ENCODE measurements around the gene MAP3K10.
"Not testable (repeated sequence)": the region's sequence is repeated elsewhere in the genome, so short reads cannot be mapped to it uniquely, and the experiment has no call there.

Gene MAP3K10

DNA sequence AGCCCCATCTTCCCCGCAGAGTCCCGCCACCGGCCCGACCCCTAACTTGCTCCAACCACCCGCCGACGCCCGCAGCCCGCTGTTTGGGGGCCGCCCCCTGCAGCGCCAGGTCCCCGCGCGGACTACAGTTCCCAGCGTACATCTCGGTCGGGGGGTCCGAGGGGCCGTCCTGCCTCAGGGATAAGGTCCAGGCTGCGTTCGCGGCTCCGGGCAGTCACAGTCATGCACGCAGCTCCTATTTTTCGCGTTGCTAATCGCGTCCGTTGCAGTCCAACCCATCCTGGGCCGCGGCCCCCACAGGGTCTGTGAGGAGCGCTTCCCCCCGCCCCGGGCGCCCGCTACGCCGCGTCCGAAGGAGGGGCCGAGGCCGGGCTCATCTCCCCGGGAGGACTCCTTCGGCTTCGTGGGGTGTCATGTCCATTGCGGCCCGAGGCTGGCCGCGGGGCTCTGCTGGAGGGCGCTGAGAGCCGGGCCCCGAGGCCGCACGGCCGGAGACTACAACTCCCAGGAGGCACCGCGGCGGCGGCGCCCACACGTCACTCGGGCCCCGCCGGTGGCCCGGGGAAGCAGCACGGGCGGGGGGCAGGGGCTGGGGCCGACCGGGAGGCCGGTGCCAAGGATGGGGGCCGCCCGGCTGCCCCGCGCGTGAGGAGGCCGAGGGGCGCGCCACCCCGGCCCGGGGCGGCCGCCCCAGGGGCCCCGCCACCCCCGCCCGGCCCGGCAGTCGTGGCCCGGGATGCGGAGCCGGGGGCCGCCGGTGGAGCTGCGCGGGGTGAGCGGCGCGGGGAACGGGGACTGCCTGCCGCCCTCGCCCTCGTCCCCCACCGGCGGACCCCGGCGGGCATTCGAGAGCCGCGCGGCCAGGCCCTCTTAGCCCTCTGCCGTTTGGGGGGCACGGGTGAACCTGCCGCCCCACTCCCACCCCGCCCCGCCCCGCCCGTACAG lies at the start of gene MAP3K10:
TSS of gene MAP3K10 (plus strand) at position 536 of the 945 bp plus-strand sequence. CDS start 606 bp downstream, outside the sequence.
- DNase-seq (ENCODE audit: low read depth in 2 of 2) = peak; percentile 69 to 76

DNA sequence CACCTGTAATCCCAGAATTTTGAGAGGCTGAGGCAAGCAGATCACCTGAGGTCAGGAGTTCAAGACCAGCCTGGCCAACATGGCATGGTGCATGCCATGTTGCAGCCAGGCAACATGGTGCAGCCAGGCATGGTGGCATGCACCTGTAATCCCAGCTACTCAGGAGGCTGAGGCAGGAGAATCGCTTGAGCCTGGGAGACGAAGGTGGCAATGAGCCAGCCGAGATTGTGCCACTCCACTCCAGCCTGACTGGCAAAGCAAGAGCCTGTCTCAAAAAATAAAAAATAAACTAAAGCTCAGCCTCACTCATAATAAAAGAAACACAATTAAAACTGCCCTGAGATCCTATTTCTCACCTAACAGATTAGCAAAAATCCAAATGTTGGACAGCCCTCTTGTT lies 49.7 kb upstream of the MAP3K10 start:
- DNase-seq (ENCODE audit: low read depth in 2 of 2) = no peak

DNA sequence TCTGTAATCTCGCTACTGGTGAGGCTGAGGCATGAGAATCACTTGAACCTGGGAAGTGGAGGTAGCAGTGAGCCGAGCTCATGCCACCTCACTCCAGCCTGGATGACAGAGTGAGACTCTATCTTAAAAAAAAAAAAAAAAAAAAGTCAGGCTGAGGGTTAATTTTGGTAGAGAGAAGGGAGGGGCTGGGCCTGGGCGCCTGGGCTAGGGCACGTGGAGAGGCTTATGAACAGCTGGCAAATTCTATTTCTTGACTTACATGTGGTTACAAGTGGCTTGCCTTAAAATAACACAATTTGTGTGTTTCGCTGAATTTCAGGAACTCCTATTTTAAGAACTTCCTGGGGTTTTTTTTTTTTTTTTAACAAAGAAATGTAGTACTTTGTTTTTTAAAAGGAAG lies 47.6 kb upstream of the MAP3K10 start:
- DNase-seq (ENCODE audit: low read depth in 2 of 2) = peak in 1 of 2 donors; percentile 19

DNA sequence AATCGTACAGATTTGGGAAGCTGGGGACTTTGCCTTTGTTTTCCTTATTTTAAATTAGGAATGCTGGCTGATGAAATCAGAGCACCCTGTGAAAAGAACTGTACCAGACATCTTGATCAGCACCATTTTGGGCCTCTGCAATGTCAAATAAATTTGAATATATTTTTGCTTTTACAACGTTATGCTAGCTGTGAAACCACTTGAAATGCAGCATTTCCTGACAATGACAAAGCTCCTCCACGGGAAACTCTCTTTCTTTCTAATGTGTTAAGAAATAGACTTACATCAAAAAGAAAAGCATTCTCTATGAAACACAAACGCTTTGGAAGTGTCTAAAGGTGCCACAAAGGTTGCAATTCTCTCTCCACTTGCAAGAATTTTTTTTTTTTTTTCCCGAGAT lies 47.1 kb upstream of the MAP3K10 start:
- no peak for DNase-seq (ENCODE audit: low read depth in 2 of 2)

DNA sequence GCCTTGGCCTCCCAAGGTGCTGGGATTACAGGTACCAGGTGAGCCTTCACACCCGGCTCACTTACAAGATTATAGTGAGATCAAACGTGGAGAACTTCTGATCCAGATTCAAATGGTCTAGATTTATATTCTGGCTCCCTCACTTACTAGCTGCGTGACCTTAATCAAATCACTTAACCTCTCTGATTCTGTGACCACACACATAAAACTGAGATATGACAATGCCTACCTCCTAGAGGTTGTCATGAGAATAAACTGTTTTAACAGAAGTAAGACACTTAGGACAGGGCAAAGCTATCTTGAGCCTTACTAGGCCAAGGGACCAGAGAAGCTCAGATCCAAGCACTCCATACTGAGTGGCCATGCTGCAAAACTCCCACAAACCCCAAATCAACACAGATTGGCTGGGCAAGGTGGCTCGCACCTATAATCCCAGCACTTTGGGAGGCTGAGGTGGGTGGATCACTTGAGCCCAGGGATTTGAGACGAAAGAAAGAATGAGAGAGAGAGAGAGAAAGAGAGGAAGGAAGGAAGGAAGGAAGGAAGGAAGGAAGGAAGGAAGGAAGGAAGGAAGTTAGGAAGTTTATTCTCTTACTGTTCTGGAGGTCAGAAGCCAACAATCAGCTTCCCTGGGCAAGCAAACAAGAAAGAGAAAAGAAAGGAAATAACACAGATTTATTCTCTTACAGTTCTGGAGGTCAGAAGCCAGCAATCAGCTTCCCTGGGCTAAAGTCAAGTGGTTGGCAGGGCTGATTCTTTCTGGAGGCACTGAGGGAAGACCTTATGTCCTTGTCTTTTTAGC lies 46.1 kb upstream of the MAP3K10 start:
- DNase-seq (ENCODE audit: low read depth in 2 of 2) = no peak

DNA sequence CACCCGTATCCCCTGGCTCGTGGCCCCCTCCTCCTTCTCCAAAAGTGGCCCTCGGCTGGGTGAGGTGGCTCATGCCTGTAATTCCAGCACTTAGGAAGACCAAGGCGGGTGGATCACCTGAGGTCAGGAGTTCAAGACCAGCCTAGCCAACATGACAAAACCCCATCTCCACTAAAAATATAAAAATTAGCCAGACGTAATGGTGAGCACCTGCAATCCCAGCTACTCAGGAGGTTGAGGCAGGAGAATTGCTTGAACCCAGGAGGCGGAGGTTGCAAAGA lies 45.5 kb upstream of the MAP3K10 start:
- DNase-seq (ENCODE audit: low read depth in 2 of 2) = not testable (repeated sequence)

DNA sequence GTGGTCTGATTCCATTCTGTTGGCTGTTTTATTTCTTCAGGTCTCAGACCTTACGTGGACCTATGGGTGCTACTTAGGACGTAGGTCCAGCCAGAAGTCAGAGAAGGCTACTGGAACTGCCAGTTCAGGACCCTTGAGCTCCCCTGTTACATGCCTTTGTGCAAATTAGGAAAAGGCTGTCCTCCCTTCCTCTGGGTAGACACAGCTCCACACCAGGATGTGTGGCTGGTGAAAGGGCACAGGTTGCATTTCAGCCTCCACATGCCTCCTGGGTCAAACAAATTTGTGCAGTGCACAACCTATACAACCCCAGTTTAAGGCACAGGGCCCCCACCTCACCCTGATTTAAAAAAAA lies 43.9 kb upstream of the MAP3K10 start:
- DNase-seq (ENCODE audit: low read depth in 2 of 2) = no peak

DNA sequence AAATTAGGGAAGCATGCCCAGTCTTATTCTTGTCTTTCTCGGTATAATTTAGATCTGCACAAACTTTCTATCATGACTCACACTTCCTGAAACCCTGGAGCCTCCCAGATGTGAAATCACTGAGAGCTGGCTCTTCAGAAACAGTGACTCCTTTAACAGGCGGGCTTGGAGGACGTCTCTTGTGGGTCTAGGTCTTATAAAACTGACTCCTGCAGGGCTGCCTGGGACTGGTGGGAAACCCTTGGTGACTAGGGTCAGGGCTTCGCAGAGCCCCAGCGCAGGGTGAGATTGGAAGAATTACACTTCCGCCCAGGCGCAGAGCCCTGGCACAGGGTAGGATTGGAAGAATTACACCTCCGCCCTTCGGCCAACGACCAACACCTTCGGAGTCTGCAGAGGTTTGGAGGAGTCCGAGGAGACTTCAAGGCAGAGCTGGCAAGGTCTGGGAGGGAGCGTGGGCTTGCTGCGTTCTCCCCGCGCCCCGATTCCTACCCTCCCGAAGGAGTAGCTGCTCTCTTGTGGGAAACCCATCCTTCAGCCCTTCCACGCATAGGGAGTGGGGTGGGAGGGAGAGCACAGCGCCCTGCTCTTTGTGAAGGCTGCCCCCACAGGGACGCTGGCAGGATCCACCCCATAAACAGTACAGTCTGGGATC lies 43.4 kb upstream of the MAP3K10 start:
- DNase-seq (ENCODE audit: low read depth in 2 of 2) = no peak

DNA sequence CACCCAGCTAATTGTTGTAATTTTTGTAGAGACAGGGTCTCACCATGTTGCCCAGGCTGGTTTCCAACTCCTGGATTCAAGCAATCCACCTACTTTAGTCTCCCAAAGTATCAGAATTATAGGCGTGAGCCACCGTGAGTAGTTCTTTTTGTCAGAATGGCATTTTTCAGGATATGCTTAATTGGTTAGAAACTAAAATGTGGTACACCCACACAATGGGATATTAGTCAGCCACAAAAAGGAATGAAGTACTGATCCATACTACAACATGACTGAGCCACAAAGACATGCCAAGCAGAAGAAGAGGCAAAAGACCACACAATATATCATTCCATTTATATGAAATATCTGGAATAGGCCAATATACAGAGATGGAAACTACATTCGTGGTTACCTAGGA lies 41.7 kb upstream of the MAP3K10 start:
- no peak for DNase-seq (ENCODE audit: low read depth in 2 of 2)

DNA sequence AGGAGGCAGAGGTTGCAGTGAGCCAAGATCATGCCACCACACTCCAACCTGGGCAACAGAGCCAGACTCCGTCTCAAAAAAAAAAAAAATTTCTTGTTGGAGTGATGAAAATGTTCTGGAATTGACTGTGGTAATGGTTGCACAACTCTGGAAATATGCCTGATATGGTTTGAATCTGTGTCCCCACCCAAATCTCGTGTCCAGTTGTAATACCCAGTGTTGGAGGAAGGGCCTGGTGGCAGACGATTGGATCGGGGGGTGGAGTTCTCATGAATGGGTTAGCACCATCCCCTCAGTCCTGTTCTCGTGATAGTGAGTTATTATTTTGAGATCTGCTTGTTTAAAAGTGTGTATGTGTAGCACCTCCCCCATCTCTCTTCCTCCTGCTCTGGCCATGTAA lies 41.1 kb upstream of the MAP3K10 start:
- no peak for DNase-seq (ENCODE audit: low read depth in 2 of 2)

DNA sequence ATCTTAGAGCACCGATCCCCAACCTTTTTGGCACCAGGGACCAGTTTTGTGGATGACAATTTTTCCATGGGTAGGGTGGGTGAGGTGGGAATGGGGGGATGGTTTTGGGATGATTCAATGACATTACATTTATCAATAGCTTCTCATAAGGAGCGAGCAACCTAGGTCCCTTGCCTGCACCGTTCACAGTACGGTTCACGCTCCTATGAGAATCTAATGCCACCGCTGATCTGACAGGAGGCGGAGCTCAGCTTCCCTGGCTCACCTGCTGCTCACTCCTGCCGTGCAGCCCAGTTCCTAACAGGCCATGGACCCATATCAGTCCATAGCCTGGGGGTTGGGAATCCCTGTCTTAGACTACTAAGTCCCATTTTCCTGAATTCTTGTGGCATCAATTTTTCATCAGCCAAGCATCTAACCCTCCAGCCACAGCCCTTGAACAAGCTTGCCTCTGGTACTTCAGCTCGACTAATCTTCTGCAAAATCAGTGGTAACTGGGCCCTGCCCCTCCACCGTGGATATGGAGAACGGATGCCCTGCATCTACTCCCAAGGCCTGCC lies 37.0 kb upstream of the MAP3K10 start:
- no peak for DNase-seq (ENCODE audit: low read depth in 2 of 2)

DNA sequence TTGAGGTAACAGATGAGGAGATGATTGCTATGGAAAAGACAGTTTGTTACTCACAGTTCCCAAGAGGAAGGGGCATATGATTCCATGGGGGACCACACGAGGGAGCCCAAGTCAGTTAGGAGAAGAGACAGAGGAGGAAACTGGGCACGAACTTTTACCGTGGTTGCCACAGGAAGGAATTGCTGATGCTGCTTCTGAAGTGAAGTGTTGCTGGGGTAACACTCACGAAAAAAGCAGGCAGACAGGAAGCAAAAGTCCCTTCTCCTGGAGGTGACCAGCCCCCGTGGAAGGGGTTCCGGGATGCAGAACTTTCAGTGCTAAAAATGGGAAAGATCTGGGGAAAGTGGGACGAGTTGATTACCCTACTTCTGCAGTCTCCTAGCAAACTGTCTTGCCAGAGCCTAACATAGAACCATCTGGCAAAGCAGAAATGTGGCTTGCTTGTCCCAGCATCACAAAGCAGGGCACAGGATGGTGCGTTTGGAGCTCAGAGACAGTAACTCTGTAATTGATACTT lies 35.4 kb upstream of the MAP3K10 start:
- no peak for DNase-seq (ENCODE audit: low read depth in 2 of 2)

DNA sequence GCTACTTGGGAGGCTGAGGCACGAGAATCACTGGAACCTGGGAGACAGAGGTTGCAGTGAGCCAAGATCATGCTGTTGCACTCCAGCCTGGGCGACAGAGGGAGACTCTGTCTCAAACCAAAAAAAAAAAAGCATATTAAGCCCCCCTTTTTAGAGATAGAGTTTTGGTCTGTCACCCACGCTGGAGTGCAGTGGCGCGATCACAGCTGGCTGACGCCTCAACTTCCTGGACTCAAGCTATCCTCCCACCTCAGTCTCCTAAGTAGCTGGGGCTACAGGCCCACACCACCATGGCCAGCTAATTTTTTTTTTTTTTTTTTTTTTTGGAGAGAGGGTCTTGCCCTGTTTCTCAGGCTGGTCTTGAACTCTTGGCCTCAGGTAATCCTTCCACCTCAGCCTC lies 34.2 kb upstream of the MAP3K10 start:
- DNase-seq (ENCODE audit: low read depth in 2 of 2) = no peak

DNA sequence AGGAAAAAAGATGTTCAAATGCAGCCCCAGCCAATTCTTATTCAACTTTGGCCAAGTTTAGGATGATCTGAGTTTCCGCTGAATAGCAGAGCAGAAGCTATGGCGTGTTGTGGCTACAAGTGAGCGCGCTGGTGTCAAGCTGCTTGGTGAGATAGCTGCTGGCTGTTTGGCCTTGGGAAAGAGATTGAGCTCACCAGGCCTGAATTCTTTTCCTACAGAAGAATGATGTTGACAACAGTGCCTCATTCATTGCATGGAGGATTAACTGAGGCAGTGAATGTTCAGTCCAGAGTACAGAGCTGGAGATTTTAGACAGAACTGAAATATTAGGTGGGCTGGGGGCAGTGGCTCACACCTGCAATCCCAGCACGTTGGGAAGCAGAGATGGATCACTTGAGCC lies 31.5 kb upstream of the MAP3K10 start:
- no peak for DNase-seq (ENCODE audit: low read depth in 2 of 2)

DNA sequence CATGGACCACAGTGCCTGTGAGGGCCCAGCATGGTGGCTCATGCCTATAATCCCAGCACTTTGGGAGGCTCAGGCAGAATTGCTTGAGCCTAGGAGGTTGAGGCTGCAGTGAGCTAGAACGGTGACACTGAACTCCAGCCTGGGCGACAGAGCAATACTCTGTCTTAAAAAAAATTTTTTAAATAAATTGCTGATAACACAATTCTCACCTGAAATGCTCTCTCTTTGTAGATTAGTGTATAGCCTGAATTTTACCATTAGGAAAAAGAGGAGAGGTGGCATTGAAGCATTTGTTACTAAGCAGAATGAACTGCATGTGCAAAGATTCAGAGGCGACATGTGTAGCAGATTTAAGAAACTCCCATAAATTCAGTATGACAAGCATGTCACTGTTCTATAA lies 29.1 kb upstream of the MAP3K10 start:
- DNase-seq (ENCODE audit: low read depth in 2 of 2) = no peak

DNA sequence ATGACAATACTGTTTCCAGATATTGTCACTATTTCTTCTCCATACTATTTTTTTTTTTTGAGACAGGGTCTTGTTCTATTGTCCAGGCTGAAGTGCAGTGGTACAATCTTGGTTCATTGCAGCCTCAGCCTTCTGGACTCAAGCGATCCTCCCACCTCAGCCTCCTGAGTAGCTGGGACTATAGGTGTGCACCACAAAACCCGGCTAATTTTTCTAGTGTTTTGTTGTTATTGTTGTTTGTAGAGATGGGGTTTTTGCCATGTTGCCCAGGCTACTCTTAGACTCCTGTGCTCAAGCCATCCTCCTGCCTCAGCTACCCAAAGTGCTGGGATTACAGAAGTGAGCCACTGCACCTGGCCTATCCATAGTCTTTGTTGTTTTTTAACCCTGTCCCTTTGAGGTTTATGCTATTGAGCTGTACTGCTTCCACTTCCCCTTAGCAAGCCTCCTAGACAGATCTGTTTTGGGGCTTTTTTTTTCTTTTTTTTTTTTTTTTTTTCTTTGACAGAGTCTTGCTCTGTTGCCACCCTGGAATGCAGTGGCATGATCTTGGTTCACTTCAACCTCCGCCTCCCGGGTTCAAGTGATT lies 27.6 kb upstream of the MAP3K10 start:
- no peak for DNase-seq (ENCODE audit: low read depth in 2 of 2)

DNA sequence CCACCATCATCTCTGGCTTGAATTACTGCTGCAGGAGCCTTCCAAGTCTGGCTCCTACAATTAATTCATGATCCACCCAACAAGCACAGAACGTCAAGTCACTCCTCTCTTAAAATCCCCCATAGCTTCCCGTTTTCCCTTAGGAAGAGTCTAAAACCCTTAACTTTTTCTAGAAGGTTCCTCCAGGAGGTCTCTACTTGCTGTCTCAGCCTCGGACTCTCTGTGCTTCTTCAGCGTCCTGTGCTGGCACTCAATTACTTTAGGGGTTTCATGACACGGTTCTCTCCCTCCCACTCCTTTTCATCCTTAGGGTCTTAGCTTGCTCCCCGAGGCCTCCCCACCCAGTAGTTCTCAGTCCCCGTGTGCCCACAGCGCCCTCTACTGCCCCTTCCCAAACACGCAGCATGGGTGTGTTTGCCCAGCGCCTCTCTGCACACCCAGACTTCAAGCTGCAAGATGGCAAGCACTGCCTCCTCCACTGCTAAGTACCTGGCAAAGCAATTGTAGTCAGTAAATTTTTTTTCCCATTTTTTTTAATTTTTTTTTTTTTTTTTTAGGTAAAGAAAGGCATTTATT lies 25.8 kb upstream of the MAP3K10 start:
- DNase-seq (ENCODE audit: low read depth in 2 of 2) = peak; percentile 50 to 61

DNA sequence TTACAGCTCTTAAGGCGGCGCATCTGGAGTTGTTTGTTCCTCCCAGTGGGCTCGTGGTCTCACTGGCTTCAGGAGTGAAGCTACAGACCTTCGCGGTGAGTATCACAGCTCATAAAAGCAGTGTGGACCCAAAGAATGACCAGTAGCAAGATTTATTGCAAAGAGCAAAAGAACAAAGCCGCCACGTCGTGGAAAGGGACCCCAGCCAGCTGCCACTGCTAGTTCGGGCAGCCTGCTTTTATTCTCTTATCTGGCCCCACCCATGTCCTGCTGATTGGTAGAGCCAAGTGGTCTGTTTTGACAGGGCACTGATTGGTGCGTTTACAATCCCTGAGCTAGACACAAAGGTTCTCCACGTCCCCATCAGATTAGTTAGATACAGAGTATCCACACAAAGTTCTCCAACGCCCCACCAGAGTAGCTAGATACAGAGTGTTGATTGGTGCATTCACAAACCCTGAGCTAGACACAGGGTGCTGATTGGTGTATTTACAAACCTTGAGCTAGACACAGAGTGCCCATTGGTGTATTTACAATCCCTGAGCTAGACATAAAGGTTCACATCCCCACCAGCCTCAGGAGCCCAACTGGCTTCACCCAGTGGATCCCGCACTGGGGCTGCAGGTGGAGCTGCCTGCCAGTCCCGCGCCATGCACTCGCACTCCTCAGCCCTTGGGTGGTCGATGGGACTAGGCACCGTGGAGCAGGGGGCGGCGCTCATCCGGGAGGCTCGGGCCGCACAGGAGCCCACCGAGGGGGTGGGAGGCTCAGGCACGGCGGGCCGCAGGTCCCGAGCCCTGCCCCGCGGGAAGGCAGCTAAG lies 21.5 kb upstream of the MAP3K10 start:
- DNase-seq (ENCODE audit: low read depth in 2 of 2) = not testable (repeated sequence)

DNA sequence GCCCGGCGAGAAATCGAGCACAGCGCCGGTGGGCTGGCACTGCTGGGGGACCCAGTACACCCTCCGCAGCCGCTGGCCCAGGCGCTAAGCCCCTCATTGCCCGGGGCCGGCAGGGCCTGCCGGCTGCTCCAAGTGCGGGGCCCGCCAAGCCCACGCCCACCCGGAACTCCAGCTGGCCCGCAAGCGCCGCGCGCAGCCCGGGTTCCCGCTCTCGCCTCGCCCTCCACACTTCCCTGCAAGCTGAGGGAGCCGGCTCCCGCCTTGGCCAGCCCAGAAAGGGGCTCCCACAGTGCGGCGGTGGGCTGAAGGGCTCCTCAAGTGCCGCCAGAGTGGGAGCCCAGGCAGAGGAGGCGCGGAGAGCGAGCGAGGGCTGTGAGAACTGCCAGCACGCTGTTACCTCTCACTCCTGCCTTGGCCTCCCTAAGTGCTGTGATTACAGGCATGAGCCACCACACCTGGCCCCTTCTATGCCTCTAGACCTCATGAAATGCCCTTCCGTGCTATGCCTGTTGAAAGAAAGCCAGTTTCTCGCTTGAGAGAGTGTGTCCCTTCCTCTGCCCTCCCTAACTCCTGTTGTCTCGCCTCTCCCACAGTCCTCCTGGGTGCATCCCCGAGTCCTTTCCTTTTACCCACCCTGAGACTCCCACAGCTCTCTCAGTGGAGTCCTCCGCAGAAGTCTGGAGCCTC lies 20.8 kb upstream of the MAP3K10 start:
- not testable (repeated sequence) for DNase-seq (ENCODE audit: low read depth in 2 of 2)

DNA sequence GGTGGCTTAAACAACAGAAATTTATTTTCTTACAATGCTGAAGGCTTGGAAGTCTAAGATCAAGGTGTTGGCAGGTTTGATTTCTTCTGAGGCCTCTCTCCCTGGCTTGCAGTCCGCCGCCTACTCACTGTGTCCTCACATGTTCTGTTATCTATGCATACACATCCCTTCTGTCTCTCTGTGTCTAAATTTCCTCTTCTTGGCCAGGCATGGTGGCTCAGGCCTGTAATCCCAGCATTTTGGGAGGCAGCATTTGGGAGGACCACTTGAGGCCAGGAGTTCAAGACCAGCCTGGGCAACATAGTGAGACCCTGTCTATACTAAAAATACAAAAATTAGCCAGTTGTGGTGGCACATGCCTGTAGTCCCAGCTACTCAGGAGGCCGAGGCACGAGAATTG lies 19.9 kb upstream of the MAP3K10 start:
- DNase-seq (ENCODE audit: low read depth in 2 of 2) = not testable (repeated sequence)

All from stimulated activated CD4-positive, alpha-beta T cell treated with anti-CD3 and anti-CD28 coated beads, Interleukin-4, amount 100 ng/mL, for 48 hours (primary cell).